ENCODE measurements around the gene ELL. TPM values are rescaled to one million over a fixed set of nuclear protein-coding genes. Genes with fewer than 3 reads are reported as not detected.
A peak's percentile ranks its signal among the peaks of the same experiment; 100 is the strongest.
"Not testable (repeated sequence)": the region's sequence is repeated elsewhere in the genome, so short reads cannot be mapped to it uniquely, and the experiment has no call there.

Gene ELL
- total RNA-seq, 1 donor from 2014 or later = 23.6 TPM

GRCh38 chr19:18523841-18524240, 2.0 kb upstream of the ELL start:
- no peak for DNase-seq (ENCODE audit: low spot score)
- intact Hi-C loops (cut with micrococcal nuclease) = no loop called here
- Mint-ChIP-seq H3K9me3 (no peaks in the 10 kb centered on the region), H3K4me1 (ENCODE audit: low read depth) (peaks cover 12% of the 10 kb centered on the region), H3K27me3 (ENCODE audit: insufficient read depth) (no peaks in the 10 kb centered on the region), H3K4me3 (no peak overlapping the region), H3K36me3 (ENCODE audit: low read depth) (no peaks in the 10 kb centered on the region), H3K27ac (peak overlapping the region; percentile 29)

- Mint-ChIP-seq H3K27ac (peak overlapping the region; percentile 93), H3K4me1 (ENCODE audit: low read depth) (peaks cover 12% of the 10 kb centered on the region), H3K4me3 (peak overlapping the region; percentile 91)
- intact Hi-C loops (cut with micrococcal nuclease) = loop anchor here (1.0 kb wide), 16 partner anchors 21 to 669 kb away; partner anchors contain the start of genes ARMC6, BORCS8, COPE and DDX49
- H3K27me3 Mint-ChIP-seq (ENCODE audit: insufficient read depth); H3K9me3 Mint-ChIP-seq; H3K36me3 Mint-ChIP-seq (ENCODE audit: low read depth); DNase-seq (ENCODE audit: low spot score): not testable (repeated sequence)
Observed at GRCh38 chr19:18522862-18523440, 1.1 kb upstream of the ELL start.

DNA sequence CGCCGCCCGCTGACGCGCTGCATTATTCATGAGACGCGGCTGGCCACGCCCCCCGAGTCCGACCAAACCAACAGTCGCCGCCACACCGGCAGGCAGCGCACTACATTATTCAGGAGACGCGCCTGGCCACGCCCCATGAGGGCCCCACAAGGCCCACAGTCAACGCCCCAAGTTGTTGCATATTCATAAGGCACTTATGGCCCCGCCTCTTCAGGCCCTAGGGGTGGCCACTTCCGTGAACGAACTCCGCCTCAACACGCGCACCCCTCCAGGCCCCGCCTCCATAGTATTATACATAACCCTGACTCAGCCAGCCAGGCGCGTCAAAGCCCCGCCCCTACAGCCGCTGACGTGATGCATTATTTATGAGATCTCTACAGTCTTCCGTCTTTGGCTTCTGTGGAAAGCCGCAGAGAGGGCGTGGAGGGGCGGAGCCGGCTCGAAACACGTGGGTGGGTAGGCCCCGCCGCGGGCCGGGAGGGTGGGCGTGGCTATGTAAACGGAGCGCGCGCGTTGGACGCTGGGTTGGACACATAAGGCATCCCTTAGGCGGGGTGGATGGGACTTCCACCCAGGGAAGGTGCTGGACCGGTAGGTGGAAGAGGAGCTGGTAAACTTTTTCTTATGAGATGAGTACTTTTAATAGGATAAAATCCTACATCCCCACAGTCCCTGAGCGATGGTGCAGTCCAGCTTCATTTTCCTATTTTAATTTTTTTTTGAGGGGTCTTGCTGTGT, 423 bp upstream of the ELL start:
- DNase-seq (ENCODE audit: low spot score) = peak; percentile 100
- no peaks in the 10 kb centered on the region for H3K9me3 Mint-ChIP-seq
- intact Hi-C loops (cut with micrococcal nuclease) = loop anchor here (1.0 kb wide), 16 partner anchors 22 to 670 kb away; partner anchors contain the start of genes ARMC6, BORCS8, COPE and DDX49
- no peaks in the 10 kb centered on the region for H3K27me3 Mint-ChIP-seq (ENCODE audit: insufficient read depth)
- H3K36me3 Mint-ChIP-seq (ENCODE audit: low read depth) = no peaks in the 10 kb centered on the region
- peaks cover 12% of the 10 kb centered on the region for H3K4me1 Mint-ChIP-seq (ENCODE audit: low read depth)
- H3K27ac Mint-ChIP-seq = peak overlapping the region; percentile 93
- peak overlapping the region; percentile 91 for H3K4me3 Mint-ChIP-seq

DNA sequence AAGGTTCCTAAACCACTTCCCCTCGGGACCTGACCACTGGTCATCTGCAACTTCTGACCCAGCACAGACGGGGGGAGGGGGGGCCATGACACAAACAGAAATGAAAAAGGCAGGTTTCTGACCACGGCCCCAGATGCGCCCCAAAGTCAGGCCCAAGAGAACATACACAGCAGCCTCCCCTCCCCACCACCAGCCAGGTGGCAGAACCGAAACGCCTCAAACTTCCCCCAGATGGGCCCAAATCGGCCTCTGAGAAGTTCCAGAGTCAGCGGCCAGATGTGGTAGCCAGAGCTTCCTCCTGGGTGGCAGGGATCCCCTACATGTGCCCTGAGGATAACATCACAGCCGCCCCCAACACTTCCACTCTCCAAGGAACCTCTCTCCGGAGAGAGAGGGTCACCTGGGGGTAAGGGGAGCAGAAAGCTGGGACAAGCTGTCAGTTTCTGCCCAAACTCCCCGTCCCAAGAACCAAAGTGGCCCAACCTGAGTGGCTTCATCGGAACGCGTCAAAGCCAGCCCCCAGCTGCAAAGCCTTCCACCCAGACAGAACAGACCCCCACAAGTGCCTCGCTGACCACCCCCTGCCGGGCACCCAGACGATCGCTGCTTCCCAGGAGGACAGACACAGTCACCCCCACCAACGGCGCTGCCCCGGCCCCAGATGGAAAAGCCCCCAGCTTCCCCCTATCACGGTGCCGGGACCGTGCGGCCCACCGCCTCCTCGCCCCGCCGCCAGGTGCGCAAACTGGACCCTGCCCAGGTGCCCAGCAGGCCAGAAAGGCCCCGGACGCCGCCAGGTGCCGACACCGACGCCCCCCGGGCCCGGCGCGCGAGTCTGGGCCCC, 800 bp downstream of the ELL start:
- no peaks in the 10 kb centered on the region for H3K9me3 Mint-ChIP-seq
- intact Hi-C loops (cut with micrococcal nuclease) = loop anchor here (1.0 to 2.0 kb wide), 2 partner anchors 51 to 326 kb away; no protein-coding TSS in a partner anchor
- peaks cover 12% of the 10 kb centered on the region for H3K4me1 Mint-ChIP-seq (ENCODE audit: low read depth)
- no peaks in the 10 kb centered on the region for H3K27me3 Mint-ChIP-seq (ENCODE audit: insufficient read depth)
- H3K27ac Mint-ChIP-seq = peak overlapping the region; percentile 93
- peak overlapping the region; percentile 99 for H3K4me3 Mint-ChIP-seq
- H3K36me3 Mint-ChIP-seq (ENCODE audit: low read depth) = no peaks in the 10 kb centered on the region
- DNase-seq (ENCODE audit: low spot score) = no peak

DNA sequence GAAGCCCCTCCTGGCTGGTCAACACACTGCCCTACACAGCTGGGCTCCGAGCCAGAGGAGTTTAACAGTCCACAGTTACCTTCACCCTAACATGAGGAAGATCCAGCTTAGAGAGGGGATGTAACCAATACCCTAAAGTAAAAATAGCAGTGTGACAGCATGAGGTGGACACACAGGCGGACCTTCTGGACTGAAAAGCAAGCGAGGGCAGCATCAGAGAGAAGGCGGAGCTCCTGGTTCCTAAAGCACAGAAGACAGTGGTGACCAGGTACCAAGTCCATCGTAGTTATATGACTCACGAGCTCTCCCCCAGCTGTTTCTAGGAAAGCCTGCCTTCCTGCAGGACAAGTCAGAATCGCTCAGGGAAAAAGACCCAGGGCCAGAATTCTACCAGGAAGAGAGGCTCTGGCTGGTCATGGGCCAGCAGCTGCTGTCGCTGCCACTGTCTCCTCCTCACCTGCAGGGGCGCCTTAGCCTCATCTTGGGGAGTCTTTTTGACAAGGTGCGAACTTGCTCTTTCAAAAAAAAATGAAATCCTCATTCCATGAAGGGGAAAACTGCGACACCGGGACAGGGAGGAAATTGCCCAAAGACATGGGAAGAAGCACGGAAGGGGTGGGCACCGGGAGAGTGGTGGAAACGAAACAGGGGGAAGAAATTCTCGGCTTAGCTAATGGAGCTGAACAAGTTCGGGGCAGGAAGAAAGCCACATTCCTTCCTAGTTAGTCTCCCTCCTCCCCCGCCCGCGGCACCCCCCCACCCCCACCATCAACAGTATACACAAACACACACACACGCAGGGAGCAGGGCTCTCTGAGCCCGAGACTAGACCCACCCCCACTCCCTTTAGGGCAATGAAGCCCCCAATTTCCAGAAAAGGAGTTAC, 1.7 kb downstream of the ELL start:
- intact Hi-C loops (cut with micrococcal nuclease) = loop anchor here (1.0 to 2.0 kb wide), 2 partner anchors 50 to 327 kb away; no protein-coding TSS in a partner anchor
- no peaks in the 10 kb centered on the region for H3K27me3 Mint-ChIP-seq (ENCODE audit: insufficient read depth)
- peak overlapping the region; percentile 93 for H3K27ac Mint-ChIP-seq
- H3K36me3 Mint-ChIP-seq (ENCODE audit: low read depth) = no peaks in the 10 kb centered on the region
- DNase-seq (ENCODE audit: low spot score) = peak; percentile 53
- H3K9me3 Mint-ChIP-seq = no peaks in the 10 kb centered on the region
- peaks cover 12% of the 10 kb centered on the region for H3K4me1 Mint-ChIP-seq (ENCODE audit: low read depth)
- H3K4me3 Mint-ChIP-seq = peak overlapping the region; percentile 99

DNA sequence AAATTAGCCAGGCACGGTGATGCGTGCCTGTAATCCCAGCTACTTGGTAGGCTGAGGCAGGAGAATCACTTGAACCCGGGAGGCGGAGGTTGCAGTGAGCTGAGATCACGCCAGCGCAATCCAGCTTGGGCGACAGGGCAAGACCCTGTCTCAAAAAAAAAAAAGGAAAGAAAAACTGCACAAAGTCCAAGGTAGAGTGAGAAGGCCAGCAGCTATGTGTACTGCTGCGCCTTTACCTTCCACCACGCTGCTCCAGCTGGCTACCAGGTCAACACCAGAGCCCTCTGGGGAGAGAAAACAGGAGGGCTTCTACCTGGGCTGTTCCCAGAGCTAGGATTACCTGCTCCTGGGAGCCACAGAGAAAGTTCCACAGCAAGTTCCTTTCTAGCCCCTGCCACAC, 3.2 kb downstream of the ELL start:
- no peaks in the 10 kb centered on the region for H3K9me3 Mint-ChIP-seq
- H3K36me3 Mint-ChIP-seq (ENCODE audit: low read depth) = no peaks in the 10 kb centered on the region
- no peaks in the 10 kb centered on the region for H3K27me3 Mint-ChIP-seq (ENCODE audit: insufficient read depth)
- intact Hi-C loops (cut with micrococcal nuclease) = no loop called here
- peaks cover 12% of the 10 kb centered on the region for H3K4me1 Mint-ChIP-seq (ENCODE audit: low read depth)
- no peak overlapping the region for H3K4me3 Mint-ChIP-seq
- no peak for DNase-seq (ENCODE audit: low spot score)
- H3K27ac Mint-ChIP-seq = no peak overlapping the region

DNA sequence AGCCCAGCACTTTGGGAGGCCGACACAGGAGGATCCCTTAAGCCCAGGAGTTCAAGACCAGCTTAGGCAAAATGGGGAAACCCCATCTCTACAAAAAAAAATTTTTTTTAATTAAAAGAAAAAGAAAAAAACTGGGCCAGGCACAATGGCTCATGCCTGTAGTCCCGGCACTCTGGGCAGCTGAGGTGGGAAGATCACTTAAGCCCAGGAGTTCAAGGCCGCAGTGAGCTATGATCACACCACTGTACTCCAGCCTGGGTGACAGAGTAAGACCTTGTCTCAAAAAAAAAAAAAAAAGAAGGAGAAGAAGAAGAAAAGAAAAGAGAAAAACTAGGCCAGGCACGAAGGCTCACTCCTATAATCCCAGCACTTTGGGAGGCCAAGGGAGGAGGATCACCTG, 4.3 kb downstream of the ELL start:
- Mint-ChIP-seq H3K36me3 (ENCODE audit: low read depth) (peaks cover 2% of the 10 kb centered on the region), H3K27me3 (ENCODE audit: insufficient read depth) (no peaks in the 10 kb centered on the region), H3K9me3 (no peaks in the 10 kb centered on the region), H3K27ac (no peak overlapping the region), H3K4me3 (no peak overlapping the region), H3K4me1 (ENCODE audit: low read depth) (peaks cover 12% of the 10 kb centered on the region)
- no peak for DNase-seq (ENCODE audit: low spot score)
- intact Hi-C loops (cut with micrococcal nuclease) = no loop called here

- Mint-ChIP-seq H3K9me3 (no peaks in the 10 kb centered on the region), H3K27ac (no peak overlapping the region), H3K4me1 (ENCODE audit: low read depth) (peaks cover 9% of the 10 kb centered on the region), H3K36me3 (ENCODE audit: low read depth) (peaks cover 2% of the 10 kb centered on the region), H3K4me3 (no peak overlapping the region), H3K27me3 (ENCODE audit: insufficient read depth) (no peaks in the 10 kb centered on the region)
- intact Hi-C loops (cut with micrococcal nuclease) = no loop called here
- no peak for DNase-seq (ENCODE audit: low spot score)
Observed at GRCh38 chr19:18515959-18516358, 5.9 kb downstream of the ELL start.

GRCh38 chr19:18514800-18515682, 6.8 kb downstream of the ELL start:
- Mint-ChIP-seq H3K9me3 (no peaks in the 10 kb centered on the region), H3K4me1 (ENCODE audit: low read depth) (peaks cover under 1% of the 10 kb centered on the region), H3K27me3 (ENCODE audit: insufficient read depth) (no peaks in the 10 kb centered on the region), H3K4me3 (no peak overlapping the region), H3K36me3 (ENCODE audit: low read depth) (peaks cover 2% of the 10 kb centered on the region), H3K27ac (no peak overlapping the region)
- DNase-seq (ENCODE audit: low spot score) = no peak
- intact Hi-C loops (cut with micrococcal nuclease) = no loop called here

- peaks cover 2% of the 10 kb centered on the region for H3K36me3 Mint-ChIP-seq (ENCODE audit: low read depth)
- H3K27ac Mint-ChIP-seq = no peak overlapping the region
- H3K9me3 Mint-ChIP-seq = no peaks in the 10 kb centered on the region
- intact Hi-C loops (cut with micrococcal nuclease) = no loop called here
- no peaks in the 10 kb centered on the region for H3K4me1 Mint-ChIP-seq (ENCODE audit: low read depth)
- no peaks in the 10 kb centered on the region for H3K27me3 Mint-ChIP-seq (ENCODE audit: insufficient read depth)
- DNase-seq (ENCODE audit: low spot score) = no peak
- no peak overlapping the region for H3K4me3 Mint-ChIP-seq
Observed at GRCh38 chr19:18513868-18514267, 8.0 kb downstream of the ELL start.

GRCh38 chr19:18510216-18510615, 11.7 kb downstream of the ELL start:
- peaks cover 23% of the 10 kb centered on the region for H3K4me1 Mint-ChIP-seq (ENCODE audit: low read depth)
- DNase-seq (ENCODE audit: low spot score) = no peak
- no peak overlapping the region for H3K4me3 Mint-ChIP-seq
- H3K9me3 Mint-ChIP-seq = no peaks in the 10 kb centered on the region
- intact Hi-C loops (cut with micrococcal nuclease) = no loop called here
- no peak overlapping the region for H3K27ac Mint-ChIP-seq
- no peaks in the 10 kb centered on the region for H3K27me3 Mint-ChIP-seq (ENCODE audit: insufficient read depth)
- H3K36me3 Mint-ChIP-seq (ENCODE audit: low read depth) = peaks cover 2% of the 10 kb centered on the region

All from activated T-helper 1 cell treated with anti-CD3 and anti-CD28 coated beads, Interleukin-12 subunit alpha, Interleukin-12 subunit beta, Interleukin-2, Interleukin-4 antibody, amounts not matched to agents 30 ng/mL and 10 ng/mL and 1 ng/mL, durations not matched to agents 14 hours and 24 hours and 36 hours (primary cell).